ENCODE results near the gene CIAO2A.

- no peak for TF ChIP-seq MAX (IDR thresholded peaks at IDR 0.05)
- TF ChIP-seq TAF1 (conservative IDR thresholded peaks at IDR 0.05), result no peak
- TF ChIP-seq, protein P1, sequence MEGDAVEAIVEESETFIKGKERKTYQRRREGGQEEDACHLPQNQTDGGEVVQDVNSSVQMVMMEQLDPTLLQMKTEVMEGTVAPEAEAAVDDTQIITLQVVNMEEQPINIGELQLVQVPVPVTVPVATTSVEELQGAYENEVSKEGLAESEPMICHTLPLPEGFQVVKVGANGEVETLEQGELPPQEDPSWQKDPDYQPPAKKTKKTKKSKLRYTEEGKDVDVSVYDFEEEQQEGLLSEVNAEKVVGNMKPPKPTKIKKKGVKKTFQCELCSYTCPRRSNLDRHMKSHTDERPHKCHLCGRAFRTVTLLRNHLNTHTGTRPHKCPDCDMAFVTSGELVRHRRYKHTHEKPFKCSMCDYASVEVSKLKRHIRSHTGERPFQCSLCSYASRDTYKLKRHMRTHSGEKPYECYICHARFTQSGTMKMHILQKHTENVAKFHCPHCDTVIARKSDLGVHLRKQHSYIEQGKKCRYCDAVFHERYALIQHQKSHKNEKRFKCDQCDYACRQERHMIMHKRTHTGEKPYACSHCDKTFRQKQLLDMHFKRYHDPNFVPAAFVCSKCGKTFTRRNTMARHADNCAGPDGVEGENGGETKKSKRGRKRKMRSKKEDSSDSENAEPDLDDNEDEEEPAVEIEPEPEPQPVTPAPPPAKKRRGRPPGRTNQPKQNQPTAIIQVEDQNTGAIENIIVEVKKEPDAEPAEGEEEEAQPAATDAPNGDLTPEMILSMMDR (IDR thresholded peaks at IDR 0.05; ENCODE audit: low read depth, low read length, missing input control), result no peak
- TF ChIP-seq, protein P2, sequence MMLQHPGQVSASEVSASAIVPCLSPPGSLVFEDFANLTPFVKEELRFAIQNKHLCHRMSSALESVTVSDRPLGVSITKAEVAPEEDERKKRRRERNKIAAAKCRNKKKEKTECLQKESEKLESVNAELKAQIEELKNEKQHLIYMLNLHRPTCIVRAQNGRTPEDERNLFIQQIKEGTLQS (IDR thresholded peaks at IDR 0.05), result no peak
- TF ChIP-seq HNF4A (conservative IDR thresholded peaks at IDR 0.05), result no peak
- TF ChIP-seq, protein P3, sequence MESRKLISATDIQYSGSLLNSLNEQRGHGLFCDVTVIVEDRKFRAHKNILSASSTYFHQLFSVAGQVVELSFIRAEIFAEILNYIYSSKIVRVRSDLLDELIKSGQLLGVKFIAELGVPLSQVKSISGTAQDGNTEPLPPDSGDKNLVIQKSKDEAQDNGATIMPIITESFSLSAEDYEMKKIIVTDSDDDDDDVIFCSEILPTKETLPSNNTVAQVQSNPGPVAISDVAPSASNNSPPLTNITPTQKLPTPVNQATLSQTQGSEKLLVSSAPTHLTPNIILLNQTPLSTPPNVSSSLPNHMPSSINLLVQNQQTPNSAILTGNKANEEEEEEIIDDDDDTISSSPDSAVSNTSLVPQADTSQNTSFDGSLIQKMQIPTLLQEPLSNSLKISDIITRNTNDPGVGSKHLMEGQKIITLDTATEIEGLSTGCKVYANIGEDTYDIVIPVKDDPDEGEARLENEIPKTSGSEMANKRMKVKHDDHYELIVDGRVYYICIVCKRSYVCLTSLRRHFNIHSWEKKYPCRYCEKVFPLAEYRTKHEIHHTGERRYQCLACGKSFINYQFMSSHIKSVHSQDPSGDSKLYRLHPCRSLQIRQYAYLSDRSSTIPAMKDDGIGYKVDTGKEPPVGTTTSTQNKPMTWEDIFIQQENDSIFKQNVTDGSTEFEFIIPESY (IDR thresholded peaks at IDR 0.05), result no peak
- TF ChIP-seq HNF4G (IDR thresholded peaks at IDR 0.05), result no peak
- TF ChIP-seq RAD21 (IDR thresholded peaks at IDR 0.05), result no peak
- TF ChIP-seq EGR1 (IDR thresholded peaks at IDR 0.05; ENCODE audit: low read depth in 2 of 2), result no peak
- TF ChIP-seq JUND (IDR thresholded peaks at IDR 0.05), result no peak
- TF ChIP-seq, protein P4, sequence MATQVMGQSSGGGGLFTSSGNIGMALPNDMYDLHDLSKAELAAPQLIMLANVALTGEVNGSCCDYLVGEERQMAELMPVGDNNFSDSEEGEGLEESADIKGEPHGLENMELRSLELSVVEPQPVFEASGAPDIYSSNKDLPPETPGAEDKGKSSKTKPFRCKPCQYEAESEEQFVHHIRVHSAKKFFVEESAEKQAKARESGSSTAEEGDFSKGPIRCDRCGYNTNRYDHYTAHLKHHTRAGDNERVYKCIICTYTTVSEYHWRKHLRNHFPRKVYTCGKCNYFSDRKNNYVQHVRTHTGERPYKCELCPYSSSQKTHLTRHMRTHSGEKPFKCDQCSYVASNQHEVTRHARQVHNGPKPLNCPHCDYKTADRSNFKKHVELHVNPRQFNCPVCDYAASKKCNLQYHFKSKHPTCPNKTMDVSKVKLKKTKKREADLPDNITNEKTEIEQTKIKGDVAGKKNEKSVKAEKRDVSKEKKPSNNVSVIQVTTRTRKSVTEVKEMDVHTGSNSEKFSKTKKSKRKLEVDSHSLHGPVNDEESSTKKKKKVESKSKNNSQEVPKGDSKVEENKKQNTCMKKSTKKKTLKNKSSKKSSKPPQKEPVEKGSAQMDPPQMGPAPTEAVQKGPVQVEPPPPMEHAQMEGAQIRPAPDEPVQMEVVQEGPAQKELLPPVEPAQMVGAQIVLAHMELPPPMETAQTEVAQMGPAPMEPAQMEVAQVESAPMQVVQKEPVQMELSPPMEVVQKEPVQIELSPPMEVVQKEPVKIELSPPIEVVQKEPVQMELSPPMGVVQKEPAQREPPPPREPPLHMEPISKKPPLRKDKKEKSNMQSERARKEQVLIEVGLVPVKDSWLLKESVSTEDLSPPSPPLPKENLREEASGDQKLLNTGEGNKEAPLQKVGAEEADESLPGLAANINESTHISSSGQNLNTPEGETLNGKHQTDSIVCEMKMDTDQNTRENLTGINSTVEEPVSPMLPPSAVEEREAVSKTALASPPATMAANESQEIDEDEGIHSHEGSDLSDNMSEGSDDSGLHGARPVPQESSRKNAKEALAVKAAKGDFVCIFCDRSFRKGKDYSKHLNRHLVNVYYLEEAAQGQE (IDR thresholded peaks at IDR 0.05), result no peak
- no peak for TF ChIP-seq YY1 (IDR thresholded peaks at IDR 0.05)
- TF ChIP-seq FOXA1 (IDR thresholded peaks at IDR 0.05), result no peak
These were observed 40.1 kb upstream of the CIAO2A start for GRCh38 chr15:64133623-64134344.

Data from liver (tissue), 3 donors.